ENCODE data around the gene BCORL1.

BCORL1 gene

GRCh38 chrX:130015181-130015580, 32.7 kb downstream of the BCORL1 start:
- DNase-seq: no peak

DNA sequence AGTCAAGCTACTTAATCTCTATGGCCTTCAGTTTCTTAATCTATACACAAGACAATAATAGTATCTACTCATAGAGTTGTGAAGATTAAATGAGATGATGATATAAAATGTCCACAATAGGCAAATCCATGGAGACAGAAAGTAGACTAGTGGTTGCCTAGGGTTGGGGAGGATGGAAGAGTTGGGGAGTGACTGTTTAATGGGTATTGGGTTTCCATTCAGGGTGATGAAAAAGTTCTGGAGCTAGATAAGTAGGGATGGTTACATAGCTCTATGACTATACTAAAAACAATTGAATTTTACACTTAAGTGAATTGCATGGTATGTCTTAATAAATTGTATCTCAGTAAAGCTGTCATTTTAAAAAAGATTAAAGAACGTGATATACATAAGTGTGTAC, 35.7 kb downstream of the BCORL1 start:
- no peak for DNase-seq

DNA sequence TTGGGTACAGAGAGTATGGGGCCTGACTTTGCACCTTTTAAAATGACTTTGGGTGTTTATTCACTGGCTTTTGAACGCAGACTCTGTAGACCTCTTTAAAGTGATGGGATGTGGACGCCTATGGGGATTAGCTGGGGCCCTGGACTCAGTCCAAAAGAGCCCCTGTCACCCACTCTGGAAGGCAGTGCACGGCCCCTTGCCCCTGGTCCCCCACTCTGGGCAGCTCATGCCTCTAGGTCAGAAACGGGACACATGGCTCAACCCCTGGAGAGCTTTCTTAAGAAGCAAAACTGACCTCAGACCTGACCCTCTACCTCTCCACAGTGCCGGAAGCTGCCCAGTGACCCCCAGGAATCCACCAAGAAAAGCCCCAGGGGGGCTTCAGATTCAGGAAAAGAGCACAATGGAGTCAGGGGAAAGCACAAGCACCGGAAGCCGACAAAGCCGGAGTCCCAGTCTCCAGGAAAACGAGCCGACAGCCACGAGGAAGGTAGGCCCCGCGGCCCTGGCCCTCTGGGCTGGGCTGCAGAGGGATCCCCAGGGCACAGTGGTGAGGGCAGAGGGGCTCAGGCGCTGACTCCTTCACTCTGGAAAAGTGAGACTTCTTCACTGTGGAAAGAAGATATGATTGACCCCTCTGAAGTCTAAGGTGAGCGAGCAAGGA, 38.4 kb downstream of the BCORL1 start:
- no peak for DNase-seq

DNA sequence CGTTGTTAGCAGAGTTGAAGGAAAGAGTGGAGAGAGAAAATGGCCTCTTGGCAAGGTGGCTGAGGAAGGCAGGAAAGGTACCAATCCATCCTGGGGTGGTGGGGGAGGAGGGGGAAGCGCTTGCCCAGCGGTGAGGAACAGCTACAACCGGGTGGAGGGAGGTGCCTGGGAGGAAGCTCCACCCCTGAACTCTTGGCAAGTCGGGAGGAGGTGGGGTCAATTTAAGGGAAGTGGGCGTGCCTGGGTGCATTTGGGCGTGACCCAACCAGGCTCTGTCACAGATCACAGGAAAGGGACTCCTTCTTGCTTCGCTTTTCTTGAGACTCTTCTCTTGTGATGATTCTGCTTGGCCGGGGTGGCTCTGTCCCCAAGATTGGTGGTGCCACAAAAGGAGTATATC, 41.7 kb downstream of the BCORL1 start:
- no peak for DNase-seq

- no peak for DNase-seq
Observed at GRCh38 chrX:130025256-130025655, 42.8 kb downstream of the BCORL1 start.

DNA sequence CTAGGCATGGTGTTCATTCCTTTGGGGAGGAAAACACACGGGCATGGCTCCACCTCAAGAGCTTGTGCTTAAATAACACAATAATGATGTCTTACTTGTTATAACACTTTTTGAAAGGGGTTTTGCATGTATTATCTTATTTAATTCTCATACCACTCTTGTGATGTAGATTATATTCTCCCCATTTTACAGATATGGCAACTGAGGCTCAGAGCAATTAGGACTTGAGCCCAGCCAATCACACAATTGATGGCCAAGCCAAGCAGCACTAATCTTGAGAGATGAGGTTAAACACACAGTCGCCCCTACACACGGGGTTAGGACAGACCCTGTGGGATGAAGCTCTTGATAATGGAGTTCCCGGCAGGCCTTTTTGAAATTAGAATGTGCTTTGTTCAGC, 45.1 kb downstream of the BCORL1 start:
- no peak for DNase-seq

- DNase-seq: peak in 1 of 2 experiments; percentile 4
Observed at GRCh38 chrX:130028196-130028595, 45.8 kb downstream of the BCORL1 start.

- no peak for DNase-seq
Observed at GRCh38 chrX:130030826-130031225, 48.4 kb downstream of the BCORL1 start.

DNA sequence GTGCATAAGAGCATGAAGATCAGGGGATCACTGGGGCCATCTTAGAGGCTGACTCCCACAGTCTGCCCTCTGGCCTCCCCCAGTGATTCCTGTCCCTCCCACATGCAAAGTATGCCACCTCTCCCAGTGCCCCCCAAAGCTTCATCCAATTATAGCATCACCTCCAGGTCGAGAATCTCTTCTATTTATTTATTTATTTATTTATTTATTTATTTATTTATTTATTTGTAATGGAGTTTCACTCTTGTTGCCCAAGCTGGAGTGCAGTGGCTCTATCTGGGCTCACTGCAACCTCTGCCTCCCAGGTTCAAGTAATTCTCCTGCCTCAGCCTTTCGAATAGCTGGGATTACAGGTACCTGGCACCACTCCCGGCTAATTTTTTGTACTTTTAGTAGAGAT, 50.1 kb downstream of the BCORL1 start:
- DNase-seq: no peak

GRCh38 chrX:130034178-130034577, 51.7 kb downstream of the BCORL1 start:
- no peak for DNase-seq

DNA sequence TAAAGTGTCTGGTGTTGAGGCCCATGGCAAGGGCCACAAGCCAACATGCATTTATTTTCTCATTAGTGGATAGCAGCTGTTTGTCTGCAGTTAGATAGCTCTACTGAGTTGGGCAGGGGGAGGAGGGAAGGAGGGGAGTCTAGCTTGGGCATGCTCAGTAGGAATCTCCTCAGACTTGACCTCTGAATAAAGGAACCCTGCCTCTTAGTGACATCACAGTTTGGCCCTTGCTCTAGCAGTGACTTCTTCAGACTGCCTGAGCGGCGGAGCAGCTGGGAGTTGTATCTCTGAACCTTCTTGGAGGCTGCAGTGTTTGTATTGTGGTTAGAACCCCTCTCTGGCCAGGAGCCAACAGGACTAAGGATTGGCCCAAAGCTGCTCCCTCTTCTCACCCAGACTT, 57.4 kb downstream of the BCORL1 start:
- no peak for DNase-seq

GRCh38 chrX:130047416-130047815, 65.0 kb downstream of the BCORL1 start:
- DNase-seq: no peak

GRCh38 chrX:130048686-130049222, 66.3 kb downstream of the BCORL1 start:
- DNase-seq: no peak

- DNase-seq: no peak
Observed at GRCh38 chrX:130049821-130050220, 67.4 kb downstream of the BCORL1 start.

GRCh38 chrX:130051176-130051845, 68.9 kb downstream of the BCORL1 start:
- no peak for DNase-seq

DNA sequence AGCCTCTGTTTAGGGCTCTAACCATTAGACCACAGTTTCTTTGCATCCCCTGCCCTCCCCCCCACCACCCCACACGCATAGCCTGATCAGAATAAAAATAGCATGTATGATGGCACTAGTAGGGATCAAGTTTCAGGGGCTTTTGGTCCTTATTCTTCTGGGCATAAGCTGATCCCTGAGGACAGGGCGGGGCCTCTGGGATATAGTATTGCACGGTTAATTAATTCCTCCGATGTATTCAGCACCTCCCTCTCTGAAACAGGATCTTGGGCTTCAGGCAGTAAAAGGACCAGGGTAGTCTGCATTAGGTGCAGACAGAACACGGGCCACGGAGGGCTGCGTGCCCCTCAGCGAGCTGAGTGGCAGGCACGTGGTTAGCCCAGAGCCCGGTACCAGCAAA, 70.8 kb downstream of the BCORL1 start:
- no peak for DNase-seq

DNA sequence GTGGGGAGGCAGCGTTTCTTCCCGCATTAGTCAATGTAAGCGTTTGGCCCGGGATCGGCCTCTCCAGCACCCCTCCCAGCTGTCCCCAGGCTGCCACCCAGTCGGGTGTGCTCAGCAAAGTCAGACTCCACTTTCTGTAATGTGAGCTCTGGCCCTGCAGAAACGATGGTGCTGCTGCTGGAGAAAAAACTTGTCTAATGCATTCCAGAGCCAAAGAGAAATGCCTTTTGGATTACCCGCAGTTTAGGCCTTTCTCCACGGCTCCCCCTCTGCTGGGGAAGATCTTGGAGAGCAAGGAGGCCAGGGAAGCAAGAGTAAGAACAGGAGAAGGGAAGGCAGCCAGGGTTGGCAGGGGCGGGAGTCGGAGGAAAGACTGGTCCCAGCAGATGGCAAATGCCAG, 72.7 kb downstream of the BCORL1 start:
- DNase-seq: no peak

- no peak for DNase-seq
Observed at GRCh38 chrX:130055899-130056298, 73.5 kb downstream of the BCORL1 start.

DNA sequence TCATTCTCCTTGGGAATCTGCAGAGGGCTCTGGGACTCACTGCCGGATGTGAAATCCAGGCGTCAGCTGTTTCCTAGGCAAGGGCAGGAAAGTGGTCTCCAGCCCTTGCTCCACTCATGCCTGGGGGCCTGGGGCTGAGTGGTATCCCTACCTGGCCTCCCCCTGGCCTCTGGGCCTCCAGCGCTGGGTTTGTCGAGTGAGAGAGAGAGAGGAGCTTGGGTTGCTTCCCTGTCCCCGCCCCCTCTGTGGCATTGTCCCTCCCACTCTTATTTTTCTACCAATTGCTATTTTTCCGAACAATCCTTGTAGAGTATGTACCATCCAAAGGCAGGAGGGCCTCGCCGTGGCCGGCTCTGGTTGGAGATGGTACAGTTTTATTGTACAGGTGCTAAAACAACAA, 74.8 kb downstream of the BCORL1 start:
- no peak for DNase-seq

DNA sequence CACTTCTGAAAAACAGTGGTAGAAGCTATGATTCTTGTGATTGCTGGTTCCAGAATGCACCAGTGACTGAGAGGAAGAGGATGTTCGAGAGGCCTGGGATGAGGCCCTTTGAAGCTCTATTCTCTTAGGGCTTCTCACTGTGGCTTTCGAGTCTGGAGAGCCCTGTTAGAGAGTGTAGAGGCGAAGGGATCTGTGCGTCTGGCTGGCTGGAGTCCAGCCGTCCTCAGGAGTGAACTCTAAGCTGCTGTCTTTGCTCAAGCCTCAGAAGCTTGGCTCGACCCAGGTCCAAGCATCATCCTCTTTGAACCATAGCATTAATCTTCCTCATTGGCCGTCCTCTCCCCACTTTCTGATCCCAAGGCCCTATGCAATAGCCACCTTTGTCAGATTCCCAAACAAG, 76.2 kb downstream of the BCORL1 start:
- no peak for DNase-seq

DNA sequence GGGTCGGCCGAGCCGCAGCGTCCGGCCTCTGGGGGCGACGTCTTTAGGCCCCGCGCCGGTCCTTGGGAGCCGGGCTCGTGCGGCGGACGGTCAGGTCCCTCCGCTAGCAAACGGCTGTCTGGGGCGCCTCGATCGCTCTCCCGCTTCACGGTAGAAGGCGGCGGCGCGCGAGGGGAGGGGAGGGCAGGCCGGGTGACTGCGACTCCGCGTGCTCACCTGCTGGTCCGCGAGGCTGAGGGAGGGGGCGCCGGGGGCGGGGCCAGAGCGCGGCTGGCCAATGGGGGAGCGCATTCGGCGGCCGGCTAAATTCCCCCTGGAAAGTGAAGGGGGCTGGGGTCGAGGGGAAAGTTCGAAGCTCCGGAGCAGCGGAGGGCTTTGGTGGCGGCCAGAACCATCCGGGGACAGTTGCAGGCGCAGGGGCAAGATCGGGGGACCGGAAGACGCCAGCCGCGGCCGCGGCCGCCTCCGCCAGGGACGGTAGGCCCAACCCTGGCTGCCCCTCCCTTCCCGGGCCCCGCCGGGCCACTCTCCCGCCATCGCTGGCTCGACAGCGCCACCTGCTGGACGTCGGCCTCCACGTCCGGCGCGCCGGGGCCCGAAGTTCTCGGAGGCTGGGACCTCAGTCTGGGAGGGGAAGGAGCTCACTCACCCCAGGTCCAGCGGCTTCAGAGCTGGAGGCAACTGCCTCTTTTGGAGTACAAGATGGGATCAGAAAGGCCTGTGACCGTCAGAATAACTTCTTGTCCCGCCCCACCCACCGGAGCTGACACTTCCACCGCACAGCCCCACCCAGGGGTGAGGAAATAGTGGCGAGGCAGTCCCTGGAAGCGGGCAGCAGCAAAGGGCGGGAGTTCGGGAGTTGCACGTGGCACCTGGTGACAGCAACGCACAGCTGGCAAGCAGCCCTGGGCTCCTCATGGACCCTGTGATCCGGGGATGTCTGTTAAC, 78.0 kb downstream of the BCORL1 start:
- peak; percentile 28 to 52 for DNase-seq

GRCh38 chrX:130066975-130067615, 84.7 kb downstream of the BCORL1 start:
- DNase-seq: no peak

All from SHP77 (cell line).